IMR-90 (cell line): ENCODE results near the gene RFX2. TPM values are rescaled to one million over a fixed set of nuclear protein-coding genes. Genes with fewer than 3 reads are reported as not detected.

Source experiments
- ATAC-seq: fragments of 200-7000 bp; cut with Tn5 transposase; 2 replicates; pipeline ENCODE4 v1.9.1; 2020; ENCODE audit warnings: low read depth, mild to moderate bottlenecking, moderate library complexity
- BruUV-seq: library from RNA; stranded (reverse); fragments of 400-500 nt; replicated peaks from 2 replicates; lab custom pipeline; 2021; lab: Mats Ljungman, UMichigan
- CTCF ChIA-PET: fragments of 300-600 bp; formaldehyde crosslinking; extraction: SDS; loops from one replicate; lab custom pipeline; 2021; ENCODE audit warnings: antibody characterized with exemption; lab: Yijun Ruan, JAX
- POLR2A ChIA-PET: fragments of 300-600 bp; sonication (Branson Sonifier 250); formaldehyde crosslinking; loops from one replicate; lab custom pipeline; 2022; ENCODE audit warnings: antibody characterized with exemption; ENCODE audit not compliant: unreplicated experiment; lab: Charles Lee
- DNase-seq: peaks from one replicate; pipeline ENCODE4 v3.0.0; 2013
- H2AFZ ChIP-seq: replicated peaks from 2 replicates; pipeline ENCODE3; 2013; ENCODE audit warnings: low read length, mild to moderate bottlenecking; ENCODE audit not compliant: poor library complexity
- H2AK5ac ChIP-seq: 2 replicates; pipeline ENCODE4 v1.6.1; 2013; ENCODE audit warnings: low read depth, low read length, inconsistent platforms
- H2AK9ac ChIP-seq: replicated peaks from 2 replicates; pipeline ENCODE3; 2013; ENCODE audit warnings: mild to moderate bottlenecking, low read depth, low read length, moderate library complexity; ENCODE audit not compliant: poor library complexity
- H2BK120ac ChIP-seq: 2 replicates; pipeline ENCODE4 v1.6.1; 2013; ENCODE audit warnings: low read depth, low read length, inconsistent platforms
- H2BK15ac ChIP-seq: 3 replicates; pipeline ENCODE4 v1.6.1; 2013; ENCODE audit warnings: low read depth, low read length, inconsistent platforms
- H2BK20ac ChIP-seq: 2 replicates; pipeline ENCODE4 v1.6.1; 2013; ENCODE audit warnings: low read depth, mild to moderate bottlenecking, inconsistent platforms, low read length, moderate library complexity
- H2BK5ac ChIP-seq: 2 replicates; pipeline ENCODE4 v1.6.1; 2013; ENCODE audit warnings: mild to moderate bottlenecking, low read depth, low read length, inconsistent platforms; ENCODE audit not compliant: poor library complexity, severe bottlenecking
- H3K14ac ChIP-seq: replicated peaks from 2 replicates; pipeline ENCODE4 v1.6.1; 2013; ENCODE audit warnings: low read depth, low read length, inconsistent platforms
- H3K18ac ChIP-seq: 2 replicates; pipeline ENCODE4 v1.6.1; 2013; ENCODE audit warnings: low read depth, low read length, control low read depth
- H3K23ac ChIP-seq: 2 replicates; pipeline ENCODE4 v1.6.1; 2013; ENCODE audit warnings: low read depth, low read length, inconsistent platforms
- H3K27ac ChIP-seq: 2 replicates; pipeline ENCODE4 v1.5.1; 2013; ENCODE audit warnings: mild to moderate bottlenecking, control low read depth, low read length; ENCODE audit not compliant: insufficient read depth
- H3K27me3 ChIP-seq: 2 replicates; pipeline ENCODE4 v1.6.1; 2013; ENCODE audit warnings: low read length; ENCODE audit not compliant: control insufficient read depth, insufficient read depth
- H3K36me3 ChIP-seq: 2 replicates; pipeline ENCODE4 v1.6.1; 2013; ENCODE audit warnings: low read length, mixed read lengths; ENCODE audit not compliant: control insufficient read depth, insufficient read depth
- H3K4ac ChIP-seq: 2 replicates; pipeline ENCODE4 v1.6.1; 2013; ENCODE audit warnings: low read depth, low read length, inconsistent platforms
- H3K4me1 ChIP-seq: 2 replicates; pipeline ENCODE4 v1.6.1; 2013; ENCODE audit warnings: low read length, mixed read lengths; ENCODE audit not compliant: control insufficient read depth, insufficient read depth
- H3K4me2 ChIP-seq: 2 replicates; pipeline ENCODE4 v1.6.1; 2013; ENCODE audit warnings: low read depth, mild to moderate bottlenecking, control low read depth, low read length, moderate library complexity
- H3K4me3 ChIP-seq: 2 replicates; pipeline ENCODE4 v1.5.1; 2013; ENCODE audit warnings: low read depth, mild to moderate bottlenecking, control low read depth, low read length, moderate library complexity; ENCODE audit not compliant: insufficient read depth
- H3K56ac ChIP-seq: 2 replicates; pipeline ENCODE4 v1.6.1; 2013; ENCODE audit warnings: low read length, inconsistent platforms; ENCODE audit not compliant: insufficient read depth; ENCODE audit errors: extremely low read depth
- H3K79me1 ChIP-seq, 2 experiments: 2 replicates each; pipeline ENCODE4 v1.6.1; 2013; ENCODE audit warnings: low read length in 2 of 2, inconsistent platforms in 1 of 2, low read depth in 1 of 2
- H3K9ac ChIP-seq: 2 replicates; pipeline ENCODE4 v1.6.1; 2013; ENCODE audit warnings: low read depth, low read length, control low read depth
- H3K9me1 ChIP-seq: 2 replicates; pipeline ENCODE4 v1.6.1; 2013; ENCODE audit warnings: low read length, inconsistent platforms; ENCODE audit not compliant: insufficient read depth
- H3K9me3 ChIP-seq: 2 replicates; pipeline ENCODE4 v1.6.1; 2013; ENCODE audit warnings: low read length; ENCODE audit not compliant: control insufficient read depth, insufficient read depth
- H4K20me1 ChIP-seq: 2 replicates; pipeline ENCODE4 v1.6.1; 2013; ENCODE audit warnings: low read length, inconsistent platforms; ENCODE audit not compliant: insufficient read depth
- H4K5ac ChIP-seq: 2 replicates; pipeline ENCODE4 v1.6.1; 2013; ENCODE audit warnings: mild to moderate bottlenecking, low read depth, low read length, control low read depth
- H4K8ac ChIP-seq, 2 experiments: 2 replicates each; pipeline ENCODE4 v1.6.1; 2013; ENCODE audit warnings: low read depth in 2 of 2, low read length in 2 of 2, control low read depth in 1 of 2, inconsistent platforms in 1 of 2
- H4K91ac ChIP-seq: 2 replicates; pipeline ENCODE4 v1.6.1; 2013; ENCODE audit warnings: low read depth, low read length, inconsistent platforms; ENCODE audit not compliant: insufficient read depth
- CEBPB ChIP-seq: IDR thresholded peaks from 2 replicates; pipeline ENCODE4 v1.6.1; 2012; ENCODE audit warnings: low read depth, low read length, improper control_type of control experiment
- FOS ChIP-seq: fragments of 150-350 bp; IDR thresholded peaks from 2 replicates; pipeline ENCODE4 v1.6.1; 2016; ENCODE audit warnings: low read depth, low read length
- MXI1 ChIP-seq: IDR thresholded peaks from 2 replicates; pipeline ENCODE4 v1.6.1; 2012; ENCODE audit warnings: low read depth, mild to moderate bottlenecking, low read length, moderate library complexity, borderline replicate concordance
- NFE2L2 ChIP-seq: fragments of 150-350 bp; IDR thresholded peaks from 2 replicates; pipeline ENCODE4 v1.6.1; 2016; ENCODE audit warnings: low read depth, mild to moderate bottlenecking, low read length
- POLR2A ChIP-seq: IDR thresholded peaks from 2 replicates; pipeline ENCODE4 v1.6.1; 2012; ENCODE audit warnings: mild to moderate bottlenecking, low read depth, low read length
- RCOR1 ChIP-seq: IDR thresholded peaks from 2 replicates; pipeline ENCODE4 v1.6.1; 2012; ENCODE audit warnings: mild to moderate bottlenecking, low read length, improper control_type of control experiment; ENCODE audit not compliant: insufficient replicate concordance
- RFX5 ChIP-seq: IDR thresholded peaks from 2 replicates; pipeline ENCODE4 v1.8.0; 2012; ENCODE audit warnings: low read depth, mild to moderate bottlenecking, low read length, moderate library complexity
- WGBS, 2 experiments: methylation state at CpG; one replicate each; pipeline versions ENCODE4 v1.1.5 to v1.1.7; 2013; ENCODE audit warnings: missing lambda C conversion rate in 2 of 2; ENCODE audit not compliant: insufficient read length in 1 of 2; ENCODE audit errors: extremely low coverage in 2 of 2; 5-methylcytosine and 5-hydroxymethylcytosine counted together
- dilution Hi-C: fragments of 300-500 bp; cut with HindIII; formaldehyde crosslinking; loops from one replicate; pipeline ENCODE4 v1.14.3; 2018; ENCODE audit warnings: low sequenced_read_pairs; ENCODE audit not compliant: unreplicated experiment
- in situ Hi-C: fragments of 300-500 bp; cut with MboI; formaldehyde crosslinking; loops from 3 replicates; pipeline ENCODE4 v1.14.3; 2019; ENCODE audit warnings: low sequenced_read_pairs, inconsistent platforms, mixed read lengths
- intact Hi-C: fragments of 100-400 bp; cut with micrococcal nuclease; formaldehyde crosslinking; loops from 2 replicates; pipeline ENCODE4 v1.10.0; 2022
- polyA plus RNA-seq, 3 experiments: library from polyadenylated mRNA; depleted of rRNA; stranded (reverse); fragments of >200 nt; gene quantifications; 2 replicates each; pipeline ENCODE4 v1.2.3, GENCODE V29; 2012; ENCODE audit warnings: low replicate concordance in 1 of 3
- total RNA-seq: library from RNA; depleted of rRNA; stranded (reverse); fragments of >200 nt; gene quantifications from 2 replicates; pipeline ENCODE4 v1.2.3, GENCODE V29; 2012
- TF ChIP-seq, protein P1 (sequence below): fragments of 150-350 bp; IDR thresholded peaks from 2 replicates; pipeline ENCODE4 v1.6.1; 2016; ENCODE audit warnings: low read depth, mild to moderate bottlenecking, low read length, moderate library complexity, borderline replicate concordance
- TF ChIP-seq, protein P2 (sequence below): fragments of 150-350 bp; IDR thresholded peaks from 2 replicates; pipeline ENCODE4 v1.6.1; 2017; ENCODE audit warnings: mild to moderate bottlenecking, antibody characterized with exemption, low read length, low read depth
- TF ChIP-seq, protein P3 (sequence below): conservative IDR thresholded peaks from 2 replicates; pipeline ENCODE4 v1.5.1; 2012; ENCODE audit warnings: mild to moderate bottlenecking, low read depth, low read length, improper control_type of control experiment

The RFX2 gene
- total and polyA plus RNA-seq, 2 of the 4 experiments (the other 2 are of a cell fraction), result 2.2 to 4.9 TPM

DNA sequence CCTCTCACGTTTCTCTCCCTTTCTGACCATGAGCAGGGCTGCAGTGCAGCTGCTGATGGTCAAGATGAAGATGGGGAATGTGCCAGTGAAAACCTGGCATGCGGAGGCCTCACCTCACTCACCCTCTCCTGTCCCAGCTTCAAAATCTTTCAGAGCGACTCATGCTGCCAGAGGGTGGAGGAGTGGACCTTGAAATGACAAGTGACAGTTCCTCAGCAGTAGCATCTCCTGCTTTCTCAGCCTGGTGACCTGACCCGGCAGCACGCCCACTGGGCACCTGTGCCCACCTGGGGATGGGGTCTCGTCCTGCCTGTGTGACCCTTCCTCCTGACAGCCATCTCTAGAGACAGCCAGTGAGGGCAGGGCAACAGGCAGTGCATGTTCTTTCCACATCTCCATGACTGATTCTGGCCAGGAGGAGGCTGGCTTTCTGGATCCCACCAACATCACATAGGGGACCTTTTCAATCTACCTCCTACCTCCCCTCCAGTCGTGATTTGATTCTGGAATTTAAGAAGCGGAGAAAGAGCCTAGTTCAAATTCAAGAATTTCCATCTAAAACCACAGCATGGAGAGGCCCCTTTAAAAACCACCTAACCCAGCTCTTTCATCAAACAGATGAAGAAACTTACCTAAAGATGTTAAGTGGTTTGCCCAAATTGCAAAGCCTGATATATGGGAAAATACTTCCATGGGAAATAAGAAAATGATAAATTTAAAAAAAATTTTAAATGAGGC lies 45.8 kb downstream of the RFX2 start:
- H2AFZ ChIP-seq, result no peak overlapping the region
- dilution Hi-C loops (no loop called here), in situ Hi-C loops (no loop called here), intact Hi-C loops (no loop called here)
- H3K14ac ChIP-seq, result 0 out of 2 replicates have a peak overlapping the region, but pooled peaks have one; percentile 4
- peak overlapping the region; percentile 67 for H2AK5ac ChIP-seq
- no peak overlapping the region for H2BK20ac ChIP-seq
- no peak overlapping the region for H3K4ac ChIP-seq
- no peak overlapping the region for H3K23ac ChIP-seq
- H3K36me3 ChIP-seq, result no peaks in the 10 kb centered on the region
- H3K27ac ChIP-seq, result no peak overlapping the region
- ChIA-PET CTCF (no interaction called here), POLR2A (no interaction called here)
- WGBS, 2 experiments, result no CpG with 5 or more reads among the region's 8 CpGs
- H2BK5ac ChIP-seq, result no peak overlapping the region
- no peaks in the 10 kb centered on the region for H3K27me3 ChIP-seq
- H4K8ac ChIP-seq, result no peak overlapping the region
- no peak overlapping the region for H3K4me3 ChIP-seq
- H3K56ac ChIP-seq, result no peak overlapping the region
- ATAC-seq (no peak), DNase-seq (no peak)
- H3K9me1 ChIP-seq, result peaks cover 4% of the 10 kb centered on the region; the same call in 1 of the 2 replicates
- TF ChIP-seq, protein P1, sequence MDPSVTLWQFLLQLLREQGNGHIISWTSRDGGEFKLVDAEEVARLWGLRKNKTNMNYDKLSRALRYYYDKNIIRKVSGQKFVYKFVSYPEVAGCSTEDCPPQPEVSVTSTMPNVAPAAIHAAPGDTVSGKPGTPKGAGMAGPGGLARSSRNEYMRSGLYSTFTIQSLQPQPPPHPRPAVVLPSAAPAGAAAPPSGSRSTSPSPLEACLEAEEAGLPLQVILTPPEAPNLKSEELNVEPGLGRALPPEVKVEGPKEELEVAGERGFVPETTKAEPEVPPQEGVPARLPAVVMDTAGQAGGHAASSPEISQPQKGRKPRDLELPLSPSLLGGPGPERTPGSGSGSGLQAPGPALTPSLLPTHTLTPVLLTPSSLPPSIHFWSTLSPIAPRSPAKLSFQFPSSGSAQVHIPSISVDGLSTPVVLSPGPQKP, result no peak
- TF ChIP-seq NFE2L2 (no peak), RCOR1 (no peak), RFX5 (no peak), MXI1 (no peak), FOS (no peak), CEBPB (no peak), POLR2A (no peak)
- TF ChIP-seq, protein P2, sequence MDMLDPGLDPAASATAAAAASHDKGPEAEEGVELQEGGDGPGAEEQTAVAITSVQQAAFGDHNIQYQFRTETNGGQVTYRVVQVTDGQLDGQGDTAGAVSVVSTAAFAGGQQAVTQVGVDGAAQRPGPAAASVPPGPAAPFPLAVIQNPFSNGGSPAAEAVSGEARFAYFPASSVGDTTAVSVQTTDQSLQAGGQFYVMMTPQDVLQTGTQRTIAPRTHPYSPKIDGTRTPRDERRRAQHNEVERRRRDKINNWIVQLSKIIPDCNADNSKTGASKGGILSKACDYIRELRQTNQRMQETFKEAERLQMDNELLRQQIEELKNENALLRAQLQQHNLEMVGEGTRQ, result no peak
- TF ChIP-seq, protein P3, sequence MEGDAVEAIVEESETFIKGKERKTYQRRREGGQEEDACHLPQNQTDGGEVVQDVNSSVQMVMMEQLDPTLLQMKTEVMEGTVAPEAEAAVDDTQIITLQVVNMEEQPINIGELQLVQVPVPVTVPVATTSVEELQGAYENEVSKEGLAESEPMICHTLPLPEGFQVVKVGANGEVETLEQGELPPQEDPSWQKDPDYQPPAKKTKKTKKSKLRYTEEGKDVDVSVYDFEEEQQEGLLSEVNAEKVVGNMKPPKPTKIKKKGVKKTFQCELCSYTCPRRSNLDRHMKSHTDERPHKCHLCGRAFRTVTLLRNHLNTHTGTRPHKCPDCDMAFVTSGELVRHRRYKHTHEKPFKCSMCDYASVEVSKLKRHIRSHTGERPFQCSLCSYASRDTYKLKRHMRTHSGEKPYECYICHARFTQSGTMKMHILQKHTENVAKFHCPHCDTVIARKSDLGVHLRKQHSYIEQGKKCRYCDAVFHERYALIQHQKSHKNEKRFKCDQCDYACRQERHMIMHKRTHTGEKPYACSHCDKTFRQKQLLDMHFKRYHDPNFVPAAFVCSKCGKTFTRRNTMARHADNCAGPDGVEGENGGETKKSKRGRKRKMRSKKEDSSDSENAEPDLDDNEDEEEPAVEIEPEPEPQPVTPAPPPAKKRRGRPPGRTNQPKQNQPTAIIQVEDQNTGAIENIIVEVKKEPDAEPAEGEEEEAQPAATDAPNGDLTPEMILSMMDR, result no peak
- no peaks in the 10 kb centered on the region for H3K9me3 ChIP-seq
- H2BK15ac ChIP-seq, result no peak overlapping the region
- no peak overlapping the region for H3K4me2 ChIP-seq
- H3K18ac ChIP-seq, result no peak overlapping the region
- no peak overlapping the region for H4K5ac ChIP-seq
- BruUV-seq, result no TSS peak
- no peak overlapping the region for H4K91ac ChIP-seq
- peaks cover 0 to 12% of the 10 kb centered on the region in 2 experiments; a peak in 3 of 4 replicates for H3K79me1 ChIP-seq
- peaks cover 21% of the 10 kb centered on the region for H3K4me1 ChIP-seq
- no peaks in the 10 kb centered on the region for H4K20me1 ChIP-seq
- H2AK9ac ChIP-seq, result no peak overlapping the region
- no peak overlapping the region for H2BK120ac ChIP-seq
- H3K9ac ChIP-seq, result no peak overlapping the region
